Daoy (cell line): ENCODE measurements around the gene TNFRSF11A. TPM values are rescaled to one million over a fixed set of nuclear protein-coding genes. Genes with fewer than 3 reads are reported as not detected.

Experiments used
- DNase-seq: peaks from one replicate; pipeline ENCODE4 v3.0.0-alpha.2; 2015; ENCODE audit warnings: low read depth
- total RNA-seq: library from RNA; depleted of rRNA; stranded (reverse); fragments of >200 nt; shearing (Covaris generic); gene quantifications from 2 replicates; pipeline ENCODE4 v1.2.3, GENCODE V29; 2014; rRNA removed

TNFRSF11A gene
- total RNA-seq, 1 experiment from 2014 or later, result 3.5 TPM

DNA sequence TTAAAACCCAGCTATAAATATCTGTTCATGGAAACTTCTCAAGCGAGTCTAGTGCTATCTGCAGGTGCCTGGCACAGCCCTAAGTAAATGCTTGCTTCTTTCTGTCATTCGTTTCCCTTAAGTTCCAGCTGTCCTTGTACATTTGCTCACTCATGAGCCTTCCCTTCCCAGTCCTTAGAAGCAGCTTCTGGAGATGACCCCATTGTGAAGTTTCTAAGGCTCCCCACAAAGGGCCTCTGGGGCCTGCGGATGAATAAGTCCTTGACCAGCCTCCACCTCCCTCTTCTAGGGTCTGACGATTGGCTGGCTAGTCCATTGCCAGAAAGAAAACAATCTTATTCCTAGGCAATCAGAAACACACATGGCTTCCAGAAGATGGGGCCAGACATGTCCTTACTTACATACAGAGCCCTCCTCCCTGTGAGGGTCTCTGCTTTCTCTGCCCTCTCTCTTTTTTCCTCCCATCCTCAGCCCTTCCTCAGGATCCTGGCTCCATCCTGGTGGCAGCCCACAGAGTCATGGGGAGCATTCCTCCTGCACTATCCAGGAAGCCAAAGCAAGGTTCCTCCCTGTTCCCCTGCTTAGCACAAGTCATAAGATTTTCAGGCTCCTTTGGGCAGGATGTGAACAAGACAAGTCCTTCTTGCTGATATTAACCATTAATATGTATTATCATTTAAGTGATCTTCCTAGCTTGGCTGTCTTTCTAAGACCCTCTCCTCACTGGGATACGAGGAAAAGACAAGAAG is 87.3 kb downstream of the TNFRSF11A start:
- no peak for DNase-seq

DNA sequence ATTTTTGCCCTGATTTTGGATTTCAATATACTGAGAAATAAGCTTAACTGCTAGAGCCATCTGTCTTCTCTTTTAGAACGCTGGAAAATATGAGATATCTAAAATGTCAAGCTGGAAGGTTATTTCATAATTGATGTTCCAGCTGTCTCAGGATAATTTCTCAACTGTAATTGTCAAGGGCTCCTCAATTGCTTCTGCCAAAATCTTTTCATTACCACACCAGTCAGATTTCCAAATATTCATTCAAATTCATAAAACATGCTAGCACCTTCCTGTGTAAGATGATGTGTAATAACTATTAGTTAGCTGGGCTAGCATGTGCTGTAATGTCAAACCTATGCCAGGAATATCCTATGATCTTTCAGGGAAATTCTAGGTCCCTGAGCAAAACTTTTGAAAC is 88.1 kb downstream of the TNFRSF11A start:
- DNase-seq, result no peak

DNA sequence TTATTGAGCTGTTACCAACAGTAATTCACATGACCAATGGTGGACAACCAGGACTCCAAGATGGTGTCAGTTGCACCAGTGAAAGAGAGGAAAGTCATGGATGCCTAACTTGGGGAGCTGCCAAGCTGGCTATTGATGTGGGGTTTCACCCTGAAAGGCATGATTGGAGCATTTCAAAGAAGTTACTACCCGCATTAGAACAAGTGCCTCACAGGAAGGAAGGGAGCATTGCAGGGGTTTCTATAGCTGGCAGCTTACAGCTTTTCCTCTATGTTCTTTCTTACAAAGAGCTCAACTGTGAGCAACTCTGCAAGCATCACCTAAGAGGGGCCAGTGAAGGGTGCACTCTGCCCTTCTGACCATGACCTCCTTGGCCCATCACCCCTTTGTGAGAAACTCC is 93.1 kb downstream of the TNFRSF11A start:
- DNase-seq, result no peak

DNA sequence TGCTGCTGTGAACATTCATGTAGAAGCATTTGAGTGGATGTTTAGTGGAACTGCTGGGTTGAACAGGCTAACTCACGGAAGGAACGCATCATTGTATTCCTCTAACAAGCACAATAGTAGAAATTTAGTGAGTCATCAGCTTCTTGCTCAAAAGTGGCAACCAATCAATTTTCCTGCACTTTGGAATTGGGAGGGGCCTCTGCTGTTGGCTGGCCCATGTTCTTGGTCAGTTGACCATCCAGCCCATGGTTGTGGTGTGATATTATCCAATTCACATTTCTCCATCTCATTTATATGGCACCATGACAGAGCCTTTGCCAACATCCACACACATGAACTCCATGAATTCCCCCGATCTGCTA is 95.0 kb downstream of the TNFRSF11A start:
- peak; percentile 22 for DNase-seq

GRCh38 chr18:62420513-62421209 is 95.6 kb downstream of the TNFRSF11A start:
- DNase-seq, result peak; percentile 69

DNA sequence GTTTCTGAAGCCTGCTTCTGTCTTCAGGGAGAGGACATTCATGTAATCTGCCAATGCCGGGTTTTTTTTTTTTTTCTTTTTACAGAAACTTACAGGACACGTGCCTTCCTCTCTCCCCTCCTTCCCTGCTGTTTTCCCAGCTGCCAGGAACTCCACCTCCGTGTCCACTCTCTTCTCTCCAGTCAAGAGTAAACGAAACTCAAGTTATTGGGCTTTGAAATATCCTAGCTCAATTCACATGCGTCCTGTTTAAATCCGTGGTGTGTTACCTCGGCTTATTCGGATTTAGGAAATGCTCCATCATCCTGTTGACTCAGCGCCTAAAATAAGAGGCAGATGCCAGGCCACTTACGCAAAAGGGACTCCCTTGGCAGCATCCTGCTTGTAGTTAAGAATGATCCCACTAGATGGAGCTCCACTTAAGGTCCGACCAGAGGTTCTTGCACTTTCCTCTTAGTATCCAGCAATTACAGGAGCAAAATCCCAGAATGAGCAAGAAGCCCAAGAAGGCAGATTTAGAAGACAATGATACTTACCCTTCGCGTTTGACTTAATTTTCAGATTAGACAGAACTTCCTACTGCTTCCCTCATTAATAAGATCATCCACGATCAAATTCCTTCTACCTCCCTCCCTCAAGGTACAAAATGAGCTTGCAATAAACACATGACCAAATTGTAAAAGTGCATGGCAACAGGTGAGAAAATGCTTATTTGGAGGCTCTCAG is 100.5 kb downstream of the TNFRSF11A start:
- DNase-seq, result peak; percentile 87

DNA sequence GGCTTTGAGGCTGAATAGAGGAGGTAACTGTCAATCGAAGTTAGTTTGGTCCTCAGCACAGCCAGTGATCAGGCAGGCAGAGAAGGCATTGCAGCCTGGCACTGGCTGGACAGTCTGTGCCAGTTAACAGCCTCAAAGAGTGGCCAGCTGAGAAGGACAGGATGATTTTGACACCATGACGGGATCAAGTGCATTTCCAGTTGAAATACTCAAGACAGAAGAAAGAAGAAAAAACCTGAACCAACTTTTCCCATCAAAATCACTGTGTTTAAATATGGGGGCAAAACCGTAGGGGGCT is 101.0 kb downstream of the TNFRSF11A start:
- DNase-seq, result no peak

GRCh38 chr18:62432176-62432575 is 107.1 kb downstream of the TNFRSF11A start:
- no peak for DNase-seq

DNA sequence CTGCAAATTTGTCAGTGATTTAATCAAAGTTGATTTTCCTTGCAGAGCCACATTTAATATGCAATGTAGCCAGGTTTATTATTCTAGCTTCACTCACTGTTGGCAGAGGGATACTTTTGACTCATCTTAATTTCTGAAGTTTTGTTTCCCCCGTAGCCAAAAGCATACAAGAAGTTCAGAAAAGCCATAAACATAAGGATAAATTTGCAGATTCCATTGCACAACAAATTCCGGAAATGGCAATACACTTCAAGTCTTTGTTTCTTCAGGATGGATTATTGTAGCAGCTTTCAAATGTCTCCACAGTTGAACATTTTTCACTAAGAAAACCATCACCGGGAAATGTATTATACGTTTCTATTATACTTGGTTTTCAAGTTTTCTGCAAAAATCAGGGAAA is 109.7 kb downstream of the TNFRSF11A start:
- DNase-seq, result no peak

GRCh38 chr18:62435435-62436031 is 110.4 kb downstream of the TNFRSF11A start:
- DNase-seq, result no peak

DNA sequence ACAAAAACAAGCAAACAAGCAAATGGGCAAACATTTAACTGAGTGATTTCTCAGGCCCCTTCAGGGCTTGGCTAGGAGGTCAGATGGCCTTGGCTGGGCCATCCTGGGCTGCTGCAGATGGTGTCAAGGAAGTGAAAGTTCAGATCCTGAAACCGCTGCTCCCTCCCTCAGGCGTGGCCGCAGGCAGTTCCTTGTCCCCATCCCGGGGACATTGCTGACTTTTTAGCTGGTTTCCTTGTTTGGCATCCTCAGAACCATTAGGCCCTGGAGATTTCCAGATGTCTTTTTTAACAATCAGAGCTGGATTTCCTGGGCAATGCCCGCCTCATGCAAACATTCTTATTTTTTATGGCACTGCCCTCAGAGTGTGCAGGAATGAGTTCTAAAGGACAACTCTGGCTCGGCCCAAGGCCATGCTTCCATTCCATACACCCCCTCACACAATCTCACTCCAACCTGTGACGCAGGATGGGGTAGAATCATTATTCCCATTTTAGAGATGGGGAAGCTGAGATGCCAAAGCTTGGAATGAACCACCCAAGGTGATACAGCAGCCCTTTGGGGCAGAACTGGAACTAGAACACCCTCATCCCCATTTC is 111.6 kb downstream of the TNFRSF11A start:
- no peak for DNase-seq

GRCh38 chr18:62437235-62438017 is 112.3 kb downstream of the TNFRSF11A start:
- no peak for DNase-seq

GRCh38 chr18:62438018-62438329 is 112.9 kb downstream of the TNFRSF11A start:
- DNase-seq, result no peak

DNA sequence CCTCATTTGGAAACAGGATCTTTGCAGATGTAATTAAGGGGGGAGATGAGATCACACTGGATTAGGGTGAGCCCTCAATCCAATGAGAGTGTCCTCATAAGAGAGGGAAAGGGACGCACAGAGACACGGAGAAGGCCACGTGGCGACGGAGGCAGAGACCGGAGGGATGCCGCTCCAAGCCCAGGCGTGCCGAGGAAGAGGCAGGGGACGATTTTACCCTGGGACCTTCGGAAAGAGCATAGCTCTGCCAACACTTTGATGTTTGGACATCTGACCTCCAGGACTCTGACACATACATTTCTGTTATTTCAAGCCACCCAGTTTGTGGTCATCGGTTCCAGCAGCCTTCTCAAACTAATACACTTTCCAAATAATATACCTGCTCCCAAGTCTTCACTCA is 113.3 kb downstream of the TNFRSF11A start:
- DNase-seq, result no peak

GRCh38 chr18:62438866-62439265 is 113.8 kb downstream of the TNFRSF11A start:
- DNase-seq, result no peak

Other genes starting within 250 kb of the TNFRSF11A start
- gene PIGN, start 138.3 kb upstream of the TNFRSF11A start, total RNA-seq, result 8.2 and 14.9 TPM in 2 replicates
- 14.5 and 27.1 TPM in 2 replicates for gene RELCH, start 138.1 kb upstream of the TNFRSF11A start, total RNA-seq
- gene ZCCHC2, start 197.7 kb downstream of the TNFRSF11A start, total RNA-seq, result 3.1 and 4.2 TPM in 2 replicates